ENCODE results near the gene MRFAP1.

GRCh38 chr4:6658209-6658595 lies 17.7 kb downstream of the MRFAP1 start:
- no peak for TF ChIP-seq CTCF (IDR thresholded peaks at IDR 0.05)
- no peak for TF ChIP-seq POLR2A (IDR thresholded peaks at IDR 0.05)

Measured in lower leg skin (tissue), 3 donors.